Epidermal melanocyte (primary cell): ENCODE measurements around the gene TSPAN18.

Experiments used
- DNase-seq: peaks from one replicate; pipeline ENCODE4 v3.0.0; 2011; ENCODE audit warnings: low spot score; ENCODE audit not compliant: insufficient read length

Gene TSPAN18

GRCh38 chr11:44957040-44957515 is 230.3 kb downstream of the TSPAN18 start:
- DNase-seq: no peak

GRCh38 chr11:44957776-44958564 is 231.2 kb downstream of the TSPAN18 start:
- DNase-seq: no peak

GRCh38 chr11:44959064-44959463 is 232.3 kb downstream of the TSPAN18 start:
- no peak for DNase-seq

- DNase-seq: no peak
Measured at GRCh38 chr11:44960200-44960845, 233.6 kb downstream of the TSPAN18 start.

GRCh38 chr11:44962464-44962863 is 235.7 kb downstream of the TSPAN18 start:
- DNase-seq: no peak

GRCh38 chr11:44963136-44963535 is 236.4 kb downstream of the TSPAN18 start:
- no peak for DNase-seq

- no peak for DNase-seq
Measured at GRCh38 chr11:44963948-44964347, 237.2 kb downstream of the TSPAN18 start.

- no peak for DNase-seq
Measured at GRCh38 chr11:44964526-44965209, 237.9 kb downstream of the TSPAN18 start.

GRCh38 chr11:44966694-44967093 is 239.9 kb downstream of the TSPAN18 start:
- no peak for DNase-seq

- no peak for DNase-seq
Measured at GRCh38 chr11:44967930-44968496, 241.3 kb downstream of the TSPAN18 start.

- DNase-seq: no peak
Measured at GRCh38 chr11:44968510-44968909, 241.7 kb downstream of the TSPAN18 start.

- DNase-seq: no peak
Measured at GRCh38 chr11:44969651-44970252, 243.0 kb downstream of the TSPAN18 start.

GRCh38 chr11:44970293-44970692 is 243.5 kb downstream of the TSPAN18 start:
- no peak for DNase-seq

- no peak for DNase-seq
Measured at GRCh38 chr11:44971185-44971584, 244.4 kb downstream of the TSPAN18 start.

- no peak for DNase-seq
Measured at GRCh38 chr11:44972746-44973435, 246.1 kb downstream of the TSPAN18 start.

GRCh38 chr11:44973632-44974401 is 247.1 kb downstream of the TSPAN18 start:
- DNase-seq: no peak

GRCh38 chr11:44974402-44975000 is 247.7 kb downstream of the TSPAN18 start:
- DNase-seq: no peak

GRCh38 chr11:44976576-44976975 is 249.8 kb downstream of the TSPAN18 start:
- no peak for DNase-seq

GRCh38 chr11:44977493-44977984 is 250.8 kb downstream of the TSPAN18 start:
- DNase-seq: no peak
